Myocyte (in vitro differentiated cells): ENCODE data around the gene PRRT2. TPM values are rescaled to one million over a fixed set of nuclear protein-coding genes. Genes with fewer than 3 reads are reported as not detected.

ENCODE experiments used
- DNase-seq: peaks from one replicate; pipeline ENCODE4 v3.0.0-alpha.2; 2012; ENCODE audit warnings: low read depth
- total RNA-seq: library from RNA; depleted of rRNA; stranded (reverse); fragments of >200 nt; gene quantifications from 2 replicates; pipeline ENCODE4 v1.2.3, GENCODE V29; 2014

Gene PRRT2
- total RNA-seq, 1 donor from 2014 or later: 3.1 TPM

DNA sequence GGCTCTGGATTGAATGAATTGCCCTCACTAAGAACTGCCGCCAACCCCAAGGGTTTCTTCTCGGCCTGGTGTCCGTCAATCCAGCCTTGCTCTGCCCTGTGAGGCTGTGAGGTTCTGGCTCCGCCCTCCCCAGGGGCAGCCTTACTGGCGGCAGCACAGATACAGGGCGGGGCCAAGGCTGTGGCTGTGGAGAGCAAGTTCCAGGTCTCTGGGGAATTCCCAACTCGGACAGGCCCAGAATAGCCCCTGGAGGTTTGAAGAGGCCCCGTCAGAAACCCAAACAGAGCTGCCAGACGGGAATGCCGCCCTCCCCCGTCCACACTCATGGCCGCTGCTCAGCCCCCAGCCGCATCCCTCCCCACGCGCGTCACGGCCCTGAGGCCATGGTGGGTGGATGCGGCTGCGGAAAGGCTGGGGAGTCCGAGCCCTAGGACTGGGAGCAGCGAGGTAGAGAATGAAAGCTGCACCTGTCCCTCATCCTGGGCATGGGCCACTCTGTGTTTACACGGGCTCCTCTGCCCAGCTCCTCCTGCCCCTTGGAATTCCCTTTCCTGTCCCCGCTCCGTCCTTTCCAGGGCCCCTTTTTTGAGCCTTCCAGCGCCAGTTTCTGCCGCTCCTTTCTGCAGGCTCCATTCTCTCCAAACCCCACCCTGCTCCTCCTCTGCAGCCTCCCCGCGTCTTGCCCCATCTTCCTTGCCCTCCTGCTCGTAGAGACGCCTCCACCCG is 660 bp upstream of the PRRT2 start:
- DNase-seq: peak; percentile 99

DNA sequence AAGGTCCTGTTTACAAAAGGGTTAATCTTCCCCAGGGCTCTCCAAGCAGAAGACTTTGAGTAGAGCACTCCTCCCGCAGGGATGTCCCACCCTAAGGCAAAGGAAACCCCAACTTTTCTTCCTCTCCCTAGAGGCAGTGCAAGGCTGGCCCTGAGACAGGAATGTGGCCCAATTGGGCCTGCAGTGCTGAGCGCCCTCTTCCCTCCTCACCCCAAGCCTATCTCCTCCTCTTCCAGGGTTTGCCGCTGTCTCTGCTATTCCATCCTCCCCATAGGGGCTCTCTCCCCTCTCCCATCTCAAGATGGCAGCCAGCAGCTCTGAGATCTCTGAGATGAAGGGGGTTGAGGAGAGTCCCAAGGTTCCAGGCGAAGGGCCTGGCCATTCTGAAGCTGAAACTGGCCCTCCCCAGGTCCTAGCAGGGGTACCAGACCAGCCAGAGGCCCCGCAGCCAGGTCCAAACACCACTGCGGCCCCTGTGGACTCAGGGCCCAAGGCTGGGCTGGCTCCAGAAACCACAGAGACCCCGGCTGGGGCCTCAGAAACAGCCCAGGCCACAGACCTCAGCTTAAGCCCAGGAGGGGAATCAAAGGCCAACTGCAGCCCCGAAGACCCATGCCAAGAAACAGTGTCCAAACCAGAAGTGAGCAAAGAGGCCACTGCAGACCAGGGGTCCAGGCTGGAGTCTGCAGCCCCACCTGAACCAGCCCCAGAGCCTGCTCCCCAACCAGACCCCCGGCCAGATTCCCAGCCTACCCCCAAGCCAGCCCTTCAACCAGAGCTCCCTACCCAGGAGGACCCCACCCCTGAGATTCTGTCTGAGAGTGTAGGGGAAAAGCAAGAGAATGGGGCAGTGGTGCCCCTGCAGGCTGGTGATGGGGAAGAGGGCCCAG is 1.0 kb downstream of the PRRT2 start:
- no peak for DNase-seq

DNA sequence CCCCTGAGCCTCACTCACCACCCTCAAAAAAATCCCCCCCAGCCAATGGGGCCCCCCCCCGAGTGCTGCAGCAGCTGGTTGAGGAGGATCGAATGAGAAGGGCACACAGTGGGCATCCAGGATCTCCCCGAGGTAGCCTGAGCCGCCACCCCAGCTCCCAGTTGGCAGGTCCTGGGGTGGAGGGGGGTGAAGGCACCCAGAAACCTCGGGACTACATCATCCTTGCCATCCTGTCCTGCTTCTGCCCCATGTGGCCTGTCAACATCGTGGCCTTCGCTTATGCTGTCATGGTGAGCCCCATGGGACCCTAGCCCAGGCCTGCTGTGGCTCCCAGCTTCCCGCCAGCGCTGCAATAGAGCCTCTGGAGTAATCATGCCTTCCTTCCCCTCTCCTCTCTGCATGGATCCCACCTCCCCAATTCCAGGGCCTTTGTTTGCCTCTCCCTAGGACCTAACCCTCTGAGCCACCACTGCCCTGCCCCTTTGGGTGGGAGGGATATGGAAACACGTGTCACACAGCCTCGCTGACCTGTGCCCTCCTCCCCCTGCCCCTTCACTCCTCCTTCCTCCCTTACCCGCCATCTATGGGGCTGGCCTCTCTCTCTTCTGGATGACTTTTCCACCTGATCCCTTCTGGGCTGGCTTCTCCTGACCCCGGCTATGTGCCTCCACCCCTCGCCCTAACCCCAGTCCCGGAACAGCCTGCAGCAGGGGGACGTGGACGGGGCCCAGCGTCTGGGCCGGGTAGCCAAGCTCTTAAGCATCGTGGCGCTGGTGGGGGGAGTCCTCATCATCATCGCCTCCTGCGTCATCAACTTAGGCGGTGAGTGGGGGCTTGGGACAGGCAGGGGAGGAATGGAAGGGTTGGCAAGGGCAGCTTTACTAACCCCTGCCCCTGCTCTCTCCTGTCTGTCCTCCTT is 1.9 kb downstream of the PRRT2 start:
- DNase-seq: no peak

DNA sequence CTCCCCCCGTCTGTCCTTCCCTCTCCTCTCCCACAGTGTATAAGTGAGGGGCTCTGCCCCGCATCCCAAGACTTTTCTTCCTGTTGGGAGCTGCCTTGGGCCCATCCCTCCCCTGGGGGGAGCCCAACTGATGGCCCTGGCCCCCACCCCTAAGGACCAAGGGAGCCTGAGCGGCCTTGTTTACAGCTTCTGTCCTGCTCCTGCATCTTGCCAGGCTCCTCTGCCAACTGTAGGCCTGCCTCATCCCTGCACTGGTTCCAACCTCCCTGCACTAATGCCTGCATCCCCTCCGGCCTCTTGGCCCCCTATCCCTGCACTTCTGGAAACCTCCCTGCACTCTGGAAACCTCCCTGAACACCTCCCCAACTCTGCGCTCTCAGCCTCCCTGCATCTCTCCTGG is 2.6 kb downstream of the PRRT2 start:
- DNase-seq: no peak

GRCh38 chr16:29815032-29815721 is 3.2 kb downstream of the PRRT2 start:
- no peak for DNase-seq

GRCh38 chr16:29815793-29816693 is 4.0 kb downstream of the PRRT2 start, which contains the start of gene PAGR1:
TSS of gene PAGR1 (plus strand) at chr16:29816152. CDS start at chr16:29816526, 374 bp downstream.
- DNase-seq: peak; percentile 99

DNA sequence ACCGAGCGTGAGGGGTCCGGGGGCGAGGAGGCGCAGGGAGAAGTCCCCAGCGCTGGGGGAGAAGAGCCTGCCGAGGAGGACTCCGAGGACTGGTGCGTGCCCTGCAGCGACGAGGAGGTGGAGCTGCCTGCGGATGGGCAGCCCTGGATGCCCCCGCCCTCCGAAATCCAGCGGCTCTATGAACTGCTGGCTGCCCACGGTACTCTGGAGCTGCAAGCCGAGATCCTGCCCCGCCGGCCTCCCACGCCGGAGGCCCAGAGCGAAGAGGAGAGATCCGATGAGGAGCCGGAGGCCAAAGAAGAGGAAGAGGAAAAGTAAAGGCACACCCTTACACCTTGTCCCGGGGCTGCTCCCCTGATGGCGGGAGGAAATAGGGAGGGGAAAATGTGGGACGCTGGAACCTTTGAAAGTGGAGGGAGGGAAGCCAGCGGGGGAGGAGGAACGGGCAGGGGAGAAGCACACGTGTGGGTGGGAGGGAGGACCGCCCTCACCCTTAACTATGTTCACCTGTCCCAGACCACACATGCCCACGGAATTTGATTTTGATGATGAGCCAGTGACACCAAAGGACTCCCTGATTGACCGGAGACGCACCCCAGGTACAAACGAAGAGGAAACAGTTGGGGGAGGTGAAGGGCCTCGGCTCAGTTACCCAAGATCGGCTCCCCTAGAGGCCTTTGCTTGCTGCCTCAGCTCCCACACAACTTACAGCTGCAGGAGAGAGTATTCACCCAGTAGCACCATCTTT is 4.9 kb downstream of the PRRT2 start:
- DNase-seq: peak; percentile 74

- no peak for DNase-seq
Observed at GRCh38 chr16:29818082-29818481, 6.1 kb downstream of the PRRT2 start.

DNA sequence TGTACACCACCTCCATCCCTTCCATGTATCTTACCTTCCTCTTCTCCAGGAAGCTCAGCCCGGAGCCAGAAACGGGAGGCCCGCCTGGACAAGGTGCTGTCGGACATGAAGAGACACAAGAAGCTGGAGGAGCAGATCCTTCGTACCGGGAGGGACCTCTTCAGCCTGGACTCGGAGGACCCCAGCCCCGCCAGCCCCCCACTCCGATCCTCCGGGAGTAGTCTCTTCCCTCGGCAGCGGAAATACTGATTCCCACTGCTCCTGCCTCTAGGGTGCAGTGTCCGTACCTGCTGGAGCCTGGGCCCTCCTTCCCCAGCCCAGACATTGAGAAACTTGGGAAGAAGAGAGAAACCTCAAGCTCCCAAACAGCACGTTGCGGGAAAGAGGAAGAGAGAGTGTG is 7.5 kb downstream of the PRRT2 start:
- peak; percentile 6 for DNase-seq

- peak; percentile 82 for DNase-seq
Observed at GRCh38 chr16:29820271-29820701, 8.3 kb downstream of the PRRT2 start, which contains the start of gene MVP. TSS of gene MVP (plus strand) at chr16:29820462. CDS start at chr16:29830550, 10,088 bp downstream.

DNA sequence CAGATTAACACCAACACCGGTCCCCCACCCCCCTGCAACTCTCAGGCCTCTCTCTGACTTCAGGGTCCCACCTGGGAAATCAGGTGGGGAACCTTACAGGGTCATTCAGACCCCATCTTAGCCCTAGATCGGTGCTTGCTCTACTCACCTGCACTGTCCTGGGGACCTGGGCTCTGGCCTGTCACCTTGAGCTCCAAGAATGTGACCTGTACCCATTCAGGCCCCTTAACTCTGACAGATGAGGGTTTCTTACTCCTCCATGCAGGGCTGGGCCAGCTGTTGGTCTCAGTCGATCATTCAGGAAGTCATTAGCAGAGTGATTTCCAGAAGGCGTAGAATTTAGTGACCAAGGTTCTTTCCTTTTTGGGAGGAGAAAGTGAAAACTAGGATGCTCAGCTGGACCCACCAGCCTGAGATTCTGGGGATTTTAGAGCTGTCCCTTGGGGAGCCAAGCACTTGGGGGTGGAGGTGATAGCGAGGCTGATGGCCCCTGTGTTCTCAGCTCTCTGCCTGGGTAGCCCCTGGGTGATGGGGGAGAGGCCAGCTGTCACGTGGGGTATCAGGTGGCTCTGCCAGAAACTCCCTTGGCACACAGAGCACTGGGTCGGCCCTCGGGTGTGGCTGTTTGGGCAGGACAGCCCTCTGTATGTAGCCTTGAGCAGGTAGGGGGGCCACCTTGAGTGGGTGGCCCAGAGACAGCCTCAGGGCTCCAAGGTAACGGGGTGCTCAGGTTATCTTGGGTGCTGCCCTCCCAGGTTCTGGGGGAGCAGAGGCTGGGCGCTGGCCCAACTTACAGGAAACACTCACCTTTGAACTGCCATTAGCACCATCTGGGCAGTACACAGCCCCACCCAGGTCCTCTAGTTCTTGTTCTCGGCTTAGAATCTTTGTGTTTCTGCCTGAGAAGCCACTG is 9.0 kb downstream of the PRRT2 start:
- peak; percentile 82 for DNase-seq

DNA sequence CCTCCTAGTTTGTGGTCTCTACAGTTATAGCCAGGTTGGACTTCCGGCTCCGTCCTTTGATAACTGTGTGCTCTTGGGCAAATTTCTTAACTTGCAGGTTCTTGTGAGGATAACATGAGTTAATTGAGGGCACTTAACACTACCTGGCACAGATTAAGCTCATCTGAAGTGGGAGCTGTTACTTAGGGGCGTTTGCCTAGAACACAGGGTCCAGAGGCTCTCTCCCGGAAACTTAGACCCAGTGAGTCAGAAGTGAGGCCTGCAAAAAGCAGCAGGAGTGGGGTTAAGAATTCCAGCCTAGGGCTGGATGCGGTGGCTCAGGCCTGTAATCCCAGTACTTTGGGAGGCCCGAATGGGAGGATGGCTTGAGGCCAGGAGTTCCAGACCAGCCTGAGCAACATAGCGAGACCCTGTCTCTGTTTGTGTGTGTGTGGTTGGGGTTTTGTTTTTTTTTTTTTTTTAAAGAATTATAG is 9.7 kb downstream of the PRRT2 start:
- peak; percentile 85 for DNase-seq

DNA sequence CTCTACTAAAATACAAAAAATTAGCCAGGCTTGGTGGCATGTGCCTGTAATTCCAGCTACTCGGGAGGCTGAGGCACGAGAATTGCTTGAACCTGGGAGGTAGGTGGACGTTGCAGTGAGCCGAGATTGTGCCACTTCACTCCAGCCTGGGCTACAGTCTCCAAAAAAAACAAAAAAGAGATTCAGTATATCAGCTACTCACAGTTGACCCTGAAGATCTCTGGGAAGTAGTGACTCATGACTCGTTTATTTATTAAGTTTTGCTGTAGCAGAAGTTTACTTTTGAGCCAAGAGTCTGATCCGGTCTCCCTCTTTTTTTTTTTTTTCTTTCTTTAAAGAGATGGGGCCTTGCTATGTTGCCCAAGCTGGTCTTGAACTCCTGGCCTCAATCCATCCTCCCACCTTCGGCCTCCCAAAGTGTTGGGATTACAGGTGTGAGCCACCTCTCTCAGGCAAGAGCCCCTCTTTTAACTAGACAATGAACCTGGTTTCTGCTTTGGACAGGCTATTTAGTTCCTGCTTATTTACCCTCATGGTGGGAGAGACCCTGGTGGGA is 12.7 kb downstream of the PRRT2 start:
- peak; percentile 75 for DNase-seq

DNA sequence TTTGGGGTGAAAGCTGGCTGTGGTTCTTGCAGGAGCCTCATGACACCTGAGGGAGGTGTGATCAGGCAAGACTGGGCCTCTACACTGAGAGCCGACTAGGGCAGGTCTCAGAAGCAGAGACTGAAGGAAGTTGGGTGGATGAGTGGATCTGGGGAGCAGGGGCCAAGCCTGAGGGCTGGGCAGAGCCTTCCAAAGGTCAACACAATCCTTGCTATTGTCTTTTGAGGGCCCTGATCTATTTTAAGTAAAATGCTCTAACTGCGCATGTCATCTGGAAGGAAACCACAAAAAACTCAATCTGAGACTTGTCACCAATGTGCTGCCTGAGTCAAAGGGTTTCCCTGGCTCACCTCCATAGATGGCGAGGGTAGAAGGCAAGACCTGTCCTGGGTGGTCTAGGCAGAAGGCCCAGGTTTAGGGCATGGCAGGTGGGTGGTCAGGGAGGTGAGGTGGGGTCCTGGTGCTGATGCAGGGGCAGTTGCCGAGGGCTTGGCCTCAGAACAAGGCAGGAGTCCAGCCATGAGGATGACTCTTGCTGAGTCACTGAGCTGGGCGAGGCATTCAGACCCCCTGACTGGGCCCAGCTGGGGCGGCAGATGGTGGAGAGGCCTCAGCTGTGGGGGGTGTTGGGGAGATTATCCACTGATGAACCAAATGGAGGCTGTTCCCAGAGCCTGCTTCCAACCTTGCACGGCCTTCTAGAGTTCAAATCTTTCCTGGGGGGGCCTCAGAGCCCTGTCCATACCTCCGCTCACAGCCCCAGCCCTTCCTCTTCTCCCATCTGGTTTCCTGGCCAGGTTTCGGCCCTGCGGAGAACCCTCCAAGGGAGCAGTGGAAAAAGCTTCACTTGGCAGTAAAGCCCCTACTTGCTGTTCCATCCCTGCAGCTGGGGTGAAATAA is 13.4 kb downstream of the PRRT2 start:
- DNase-seq: peak; percentile 95

GRCh38 chr16:29826342-29826695 is 14.3 kb downstream of the PRRT2 start:
- DNase-seq: no peak

GRCh38 chr16:29830774-29831173 is 18.8 kb downstream of the PRRT2 start:
- DNase-seq: no peak
